ENCODE data around the gene EMX1. TPM values are rescaled to one million over a fixed set of nuclear protein-coding genes. Genes with fewer than 3 reads are reported as not detected.

EMX1 gene
- total RNA-seq, 1 experiment from 2014 or later: 0.23 TPM

DNA sequence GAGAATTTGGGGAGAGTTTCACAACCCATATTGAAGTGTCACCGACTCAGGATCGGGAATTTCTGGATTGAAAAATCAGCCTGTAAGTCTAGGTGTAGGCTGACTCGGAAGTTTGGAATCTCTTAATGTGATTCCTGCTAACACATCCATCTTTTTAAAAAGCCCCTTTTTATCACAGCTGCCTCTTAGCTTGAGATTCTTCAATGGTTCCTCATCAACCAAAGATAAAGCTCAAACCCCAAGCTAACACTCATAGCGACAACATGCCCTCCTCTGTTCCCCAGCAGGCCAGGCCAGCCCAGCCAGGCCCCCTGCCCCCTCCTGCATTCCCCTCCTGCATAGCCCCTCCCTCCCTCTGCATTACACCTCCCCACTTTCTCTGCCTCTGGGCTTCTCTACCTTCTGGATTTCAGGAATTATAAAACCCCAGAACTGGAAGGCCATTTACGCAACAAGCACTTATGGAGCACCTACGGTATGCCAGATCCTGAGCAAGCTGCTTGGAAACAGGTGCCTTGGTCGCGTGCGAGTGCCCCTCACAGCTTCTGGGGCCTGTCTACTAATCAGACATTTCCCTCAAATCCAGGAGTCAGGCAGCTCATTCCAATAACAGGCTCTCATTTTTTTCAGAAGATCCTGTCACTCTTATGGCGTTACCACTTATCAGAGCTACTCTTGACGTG lies 63.4 kb downstream of the EMX1 start:
- DNase-seq (ENCODE audit: low spot score): no peak

- DNase-seq (ENCODE audit: low spot score): no peak
These were observed 64.2 kb downstream of the EMX1 start for GRCh38 chr2:72981536-72981935.

DNA sequence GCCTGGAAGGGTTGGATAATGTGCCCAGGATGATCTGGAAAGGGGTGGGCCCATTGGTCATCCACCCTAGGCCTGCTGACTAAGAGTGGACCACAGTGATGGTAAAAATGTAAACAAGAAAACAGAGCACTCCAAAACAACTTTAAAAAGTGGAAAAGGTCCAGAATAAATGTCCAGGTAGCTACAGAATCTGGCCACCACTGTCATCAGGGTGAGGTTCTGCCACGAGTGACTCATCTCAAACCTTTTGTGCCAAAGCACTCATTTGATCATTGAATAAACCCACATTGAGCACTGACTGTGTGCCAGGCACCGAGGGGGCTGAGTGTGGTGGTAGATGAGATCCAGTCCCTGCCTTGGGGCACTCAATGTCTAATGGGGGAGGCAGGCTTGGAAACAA lies 64.9 kb downstream of the EMX1 start:
- DNase-seq (ENCODE audit: low spot score): no peak

DNA sequence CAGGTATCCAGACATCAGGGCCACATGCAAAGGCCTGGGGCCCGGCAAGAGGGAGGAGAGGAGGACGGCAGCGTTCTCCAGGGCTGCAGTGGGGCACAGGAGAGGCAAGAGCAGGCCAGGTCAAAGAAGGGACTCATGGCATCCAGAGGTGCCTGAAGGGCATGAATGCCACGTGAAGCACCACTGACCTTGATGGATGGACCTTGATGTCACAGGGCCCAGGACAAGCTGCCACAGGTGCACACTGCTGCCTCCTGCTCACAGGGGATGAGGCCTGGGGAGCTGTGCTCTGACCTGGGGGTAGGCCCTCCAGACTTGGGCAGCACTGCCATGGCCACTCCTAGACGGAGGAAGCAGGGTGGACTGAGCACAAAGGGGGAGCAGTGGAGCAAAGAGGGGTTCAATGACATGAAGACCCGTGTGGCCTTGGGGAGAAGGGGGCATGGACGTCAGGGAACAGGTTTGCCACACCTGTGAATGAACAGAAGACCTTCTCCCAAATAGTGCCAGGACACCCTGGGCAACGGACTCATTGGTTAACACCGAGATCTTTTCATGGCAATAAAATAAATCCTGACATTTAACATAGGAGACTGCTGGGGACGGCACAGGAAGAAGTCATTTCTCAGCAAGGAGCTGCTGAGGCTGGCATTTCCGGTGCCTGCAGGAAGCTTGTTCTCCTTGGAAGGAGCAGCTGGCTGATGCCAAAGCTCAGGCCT lies 65.6 kb downstream of the EMX1 start:
- DNase-seq (ENCODE audit: low spot score): no peak

- peak; percentile 13 for DNase-seq (ENCODE audit: low spot score)
These were observed 66.3 kb downstream of the EMX1 start for GRCh38 chr2:72983500-72984161.

GRCh38 chr2:72984172-72984671 lies 66.9 kb downstream of the EMX1 start:
- DNase-seq (ENCODE audit: low spot score): no peak

Other genes starting within 250 kb of the EMX1 start
- 0.89 and 6.3 TPM in 2 replicates for gene EXOC6B, start 91.5 kb upstream of the EMX1 start, total RNA-seq (2014; rRNA removed; shearing (Covaris generic))
- gene SPR, start 30.1 kb upstream of the EMX1 start, total RNA-seq (2014; rRNA removed; shearing (Covaris generic)): 77.8 and 86.8 TPM in 2 replicates
- gene SFXN5, start 154.2 kb downstream of the EMX1 start, total RNA-seq (2014; rRNA removed; shearing (Covaris generic)): 48.3 and 49.4 TPM in 2 replicates
- 13.9 and 14.6 TPM in 2 replicates for gene RAB11FIP5, start 195.4 kb downstream of the EMX1 start, total RNA-seq (2014; rRNA removed; shearing (Covaris generic))